ENCODE results near the gene ALDH1B1.

The ALDH1B1 gene

GRCh38 chr9:38439916-38440301, 47.4 kb downstream of the ALDH1B1 start:
- H3K27me3 ChIP-seq (ENCODE audit: insufficient read depth, poor library complexity, severe bottlenecking): no peaks in the 10 kb centered on the region
- ATAC-seq (ENCODE audit: low read depth) (no peak), DNase-seq (ENCODE audit: low spot score) (no peak)
- H3K27ac ChIP-seq (ENCODE audit: poor library complexity, severe bottlenecking): no peak overlapping the region
- H3K36me3 ChIP-seq (ENCODE audit: low read depth): no peaks in the 10 kb centered on the region
- no peak overlapping the region for H3K4me3 ChIP-seq (ENCODE audit: severe bottlenecking)
- peaks cover 25% of the 10 kb centered on the region for H3K4me1 ChIP-seq (ENCODE audit: insufficient read depth, poor library complexity, severe bottlenecking)
- no peaks in the 10 kb centered on the region for H3K9me3 ChIP-seq (ENCODE audit: severe bottlenecking)
- no peak for TF ChIP-seq CTCF (IDR thresholded peaks at IDR 0.05; ENCODE audit: poor library complexity, severe bottlenecking)

GRCh38 chr9:38440516-38440915, 48.0 kb downstream of the ALDH1B1 start:
- TF ChIP-seq CTCF (IDR thresholded peaks at IDR 0.05; ENCODE audit: poor library complexity, severe bottlenecking): no peak
- H3K27me3 ChIP-seq (ENCODE audit: insufficient read depth, poor library complexity, severe bottlenecking): no peaks in the 10 kb centered on the region
- no peak for DNase-seq (ENCODE audit: low spot score)
- H3K9me3 ChIP-seq (ENCODE audit: severe bottlenecking): no peaks in the 10 kb centered on the region
- H3K4me1 ChIP-seq (ENCODE audit: insufficient read depth, poor library complexity, severe bottlenecking): peaks cover 25% of the 10 kb centered on the region
- H3K27ac ChIP-seq (ENCODE audit: poor library complexity, severe bottlenecking): no peak overlapping the region
- no peaks in the 10 kb centered on the region for H3K36me3 ChIP-seq (ENCODE audit: low read depth)
- H3K4me3 ChIP-seq (ENCODE audit: severe bottlenecking): no peak overlapping the region
- ATAC-seq (ENCODE audit: low read depth): no peak

DNA sequence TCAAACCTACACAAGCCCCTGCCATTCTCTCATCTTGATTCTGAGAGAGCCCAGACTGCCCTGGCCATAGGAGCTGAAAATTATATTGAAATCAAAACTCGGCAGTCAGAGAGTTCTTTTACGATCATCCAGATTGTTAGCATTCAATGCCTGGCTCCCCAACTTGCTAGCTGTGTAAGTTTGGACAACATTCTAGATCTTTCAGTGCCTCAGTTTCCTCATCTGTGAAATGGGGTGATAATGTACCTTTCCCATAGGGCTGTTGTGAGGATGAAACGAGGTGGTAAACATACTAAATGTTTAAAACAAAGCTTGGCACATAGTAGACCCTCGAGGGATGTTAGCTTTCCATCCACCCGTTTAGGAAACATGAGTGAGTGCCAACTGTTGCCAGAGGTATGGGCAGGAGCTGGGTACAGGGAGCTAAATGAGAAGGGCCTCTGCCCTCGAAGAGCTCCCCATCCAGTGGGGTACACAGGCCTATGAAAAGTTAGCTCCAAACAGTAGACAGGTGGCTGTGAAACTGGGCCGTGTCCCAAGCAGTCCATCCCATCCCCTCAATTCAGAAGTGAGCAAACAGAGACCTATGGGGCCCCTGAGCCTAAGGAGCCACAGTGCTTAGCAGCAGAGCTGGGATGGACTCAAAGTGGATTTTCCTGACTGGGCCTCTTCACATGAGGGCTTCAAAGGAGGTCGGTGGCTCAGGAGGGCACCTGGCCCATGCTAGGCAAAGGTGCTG, 49.0 kb downstream of the ALDH1B1 start:
- Histone ChIP-seq H3K27ac (ENCODE audit: poor library complexity, severe bottlenecking) (no peak overlapping the region), H3K27me3 (ENCODE audit: insufficient read depth, poor library complexity, severe bottlenecking) (no peaks in the 10 kb centered on the region), H3K9me3 (ENCODE audit: severe bottlenecking) (no peaks in the 10 kb centered on the region), H3K4me1 (ENCODE audit: insufficient read depth, poor library complexity, severe bottlenecking) (peaks cover 25% of the 10 kb centered on the region), H3K36me3 (ENCODE audit: low read depth) (no peaks in the 10 kb centered on the region), H3K4me3 (ENCODE audit: severe bottlenecking) (no peak overlapping the region)
- ATAC-seq (ENCODE audit: low read depth): no peak
- no peak for DNase-seq (ENCODE audit: low spot score)
- TF ChIP-seq CTCF (IDR thresholded peaks at IDR 0.05; ENCODE audit: poor library complexity, severe bottlenecking): no peak

- Histone ChIP-seq H3K9me3 (ENCODE audit: severe bottlenecking) (no peaks in the 10 kb centered on the region), H3K4me1 (ENCODE audit: insufficient read depth, poor library complexity, severe bottlenecking) (peaks cover 20% of the 10 kb centered on the region), H3K27ac (ENCODE audit: poor library complexity, severe bottlenecking) (peak overlapping the region; percentile 55), H3K36me3 (ENCODE audit: low read depth) (no peaks in the 10 kb centered on the region), H3K27me3 (ENCODE audit: insufficient read depth, poor library complexity, severe bottlenecking) (no peaks in the 10 kb centered on the region), H3K4me3 (ENCODE audit: severe bottlenecking) (no peak overlapping the region)
- TF ChIP-seq CTCF (IDR thresholded peaks at IDR 0.05; ENCODE audit: poor library complexity, severe bottlenecking): no peak
- DNase-seq (ENCODE audit: low spot score) (no peak), ATAC-seq (ENCODE audit: low read depth) (no peak; the same call in 2 of the 3 replicates)
These were observed 50.1 kb downstream of the ALDH1B1 start for GRCh38 chr9:38442473-38443096.

DNA sequence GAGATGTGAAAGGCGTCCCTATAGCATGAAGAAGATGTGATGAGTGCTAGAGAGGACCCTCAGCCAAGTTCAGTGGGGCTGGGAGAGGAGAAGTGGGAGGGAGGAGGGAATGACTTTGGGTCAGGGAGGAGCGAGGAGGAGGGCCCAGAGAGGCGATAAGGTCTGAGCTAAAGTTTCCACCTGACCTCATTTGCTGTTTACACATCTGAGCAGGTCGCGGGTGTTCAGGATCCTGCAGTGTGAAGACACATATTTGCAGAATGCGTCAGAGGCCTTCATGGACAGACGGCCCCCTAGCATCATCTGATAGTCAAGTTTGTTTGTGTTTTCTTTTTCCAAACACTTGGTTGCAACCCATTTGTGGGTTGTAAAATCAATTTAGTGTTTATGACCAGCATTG, 50.7 kb downstream of the ALDH1B1 start:
- H3K4me1 ChIP-seq (ENCODE audit: insufficient read depth, poor library complexity, severe bottlenecking): peaks cover 19% of the 10 kb centered on the region
- H3K27me3 ChIP-seq (ENCODE audit: insufficient read depth, poor library complexity, severe bottlenecking): no peaks in the 10 kb centered on the region
- no peak for TF ChIP-seq CTCF (IDR thresholded peaks at IDR 0.05; ENCODE audit: poor library complexity, severe bottlenecking)
- no peaks in the 10 kb centered on the region for H3K36me3 ChIP-seq (ENCODE audit: low read depth)
- no peak overlapping the region for H3K4me3 ChIP-seq (ENCODE audit: severe bottlenecking)
- ATAC-seq (ENCODE audit: low read depth) (peak; percentile 84), DNase-seq (ENCODE audit: low spot score) (no peak)
- H3K27ac ChIP-seq (ENCODE audit: poor library complexity, severe bottlenecking): peak overlapping the region; percentile 55
- H3K9me3 ChIP-seq (ENCODE audit: severe bottlenecking): no peaks in the 10 kb centered on the region
